NB4 (cell line): Measurements from ENCODE around the gene DECR2.

Experiments used
- CTCF ChIP-seq: IDR thresholded peaks from one replicate; pipeline ENCODE4 v1.5.1; 2012; ENCODE audit warnings: low read depth, low read length
- POLR2A ChIP-seq: IDR thresholded peaks from 2 replicates; pipeline ENCODE4 v1.6.1; 2011; ENCODE audit warnings: mild to moderate bottlenecking; ENCODE audit not compliant: insufficient read length; ENCODE audit errors: extremely low read depth
- TF ChIP-seq, protein P1 (sequence below): IDR thresholded peaks from 2 replicates; pipeline ENCODE4 v1.6.1; 2011; ENCODE audit warnings: low read depth, low read length

GRCh38 chr16:381789-382717 lies 19.6 kb upstream of the DECR2 start, which contains the start of gene PGAP6:
- TF ChIP-seq POLR2A (peak; percentile 16), CTCF (no peak)
- TF ChIP-seq, protein P1, sequence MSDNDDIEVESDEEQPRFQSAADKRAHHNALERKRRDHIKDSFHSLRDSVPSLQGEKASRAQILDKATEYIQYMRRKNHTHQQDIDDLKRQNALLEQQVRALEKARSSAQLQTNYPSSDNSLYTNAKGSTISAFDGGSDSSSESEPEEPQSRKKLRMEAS, result no peak
